ENCODE results near the gene CTCFL. TPM values are rescaled to one million over a fixed set of nuclear protein-coding genes. Genes with fewer than 3 reads are reported as not detected.

CTCFL gene
- total RNA-seq, 1 donor from 2014 or later: 0.21 TPM

DNA sequence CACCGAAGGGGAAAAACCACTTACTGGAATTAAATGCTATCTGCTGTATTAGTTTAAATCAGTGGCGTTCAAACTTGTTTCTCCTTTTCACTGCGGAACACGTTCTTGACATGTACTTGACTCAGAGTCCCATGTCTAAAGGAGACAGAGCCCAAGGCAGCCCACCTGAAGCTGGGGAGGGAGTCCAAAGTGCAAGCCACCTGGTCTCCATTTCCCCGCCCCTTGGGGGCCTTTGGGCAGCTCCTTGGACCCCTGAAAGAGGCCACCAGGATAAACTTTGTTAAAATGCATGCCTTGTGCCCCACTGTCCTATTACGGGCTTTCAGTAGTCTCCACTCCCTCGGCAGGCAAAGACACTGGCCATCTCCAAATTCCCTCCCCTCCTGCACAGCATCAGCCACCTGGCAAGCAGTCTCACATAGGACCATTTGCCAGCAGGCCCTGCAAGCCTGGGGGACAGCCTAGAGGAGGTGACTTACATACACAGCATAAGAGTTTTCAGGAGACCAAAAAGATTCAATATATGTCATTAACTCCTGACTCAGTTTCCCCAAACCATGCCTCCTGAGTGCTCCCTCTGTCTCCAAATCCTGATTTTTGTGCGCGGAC, 42.6 kb upstream of the CTCFL start:
- no peaks in the 10 kb centered on the region for H3K9me3 Mint-ChIP-seq (ENCODE audit: unreplicated experiment)
- H3K4me3 Mint-ChIP-seq (ENCODE audit: unreplicated experiment): no peak overlapping the region
- no peaks in the 10 kb centered on the region for H3K27me3 Mint-ChIP-seq (ENCODE audit: unreplicated experiment)
- DNase-seq (ENCODE audit: low spot score): no peak
- H3K36me3 Mint-ChIP-seq (ENCODE audit: low read depth, unreplicated experiment): no peaks in the 10 kb centered on the region
- no peak overlapping the region for H3K27ac Mint-ChIP-seq (ENCODE audit: unreplicated experiment)
- TF ChIP-seq, protein P1, sequence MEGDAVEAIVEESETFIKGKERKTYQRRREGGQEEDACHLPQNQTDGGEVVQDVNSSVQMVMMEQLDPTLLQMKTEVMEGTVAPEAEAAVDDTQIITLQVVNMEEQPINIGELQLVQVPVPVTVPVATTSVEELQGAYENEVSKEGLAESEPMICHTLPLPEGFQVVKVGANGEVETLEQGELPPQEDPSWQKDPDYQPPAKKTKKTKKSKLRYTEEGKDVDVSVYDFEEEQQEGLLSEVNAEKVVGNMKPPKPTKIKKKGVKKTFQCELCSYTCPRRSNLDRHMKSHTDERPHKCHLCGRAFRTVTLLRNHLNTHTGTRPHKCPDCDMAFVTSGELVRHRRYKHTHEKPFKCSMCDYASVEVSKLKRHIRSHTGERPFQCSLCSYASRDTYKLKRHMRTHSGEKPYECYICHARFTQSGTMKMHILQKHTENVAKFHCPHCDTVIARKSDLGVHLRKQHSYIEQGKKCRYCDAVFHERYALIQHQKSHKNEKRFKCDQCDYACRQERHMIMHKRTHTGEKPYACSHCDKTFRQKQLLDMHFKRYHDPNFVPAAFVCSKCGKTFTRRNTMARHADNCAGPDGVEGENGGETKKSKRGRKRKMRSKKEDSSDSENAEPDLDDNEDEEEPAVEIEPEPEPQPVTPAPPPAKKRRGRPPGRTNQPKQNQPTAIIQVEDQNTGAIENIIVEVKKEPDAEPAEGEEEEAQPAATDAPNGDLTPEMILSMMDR (IDR thresholded peaks at IDR 0.05; ENCODE audit: unreplicated experiment): no peak
- no peaks in the 10 kb centered on the region for H3K4me1 Mint-ChIP-seq (ENCODE audit: unreplicated experiment)

DNA sequence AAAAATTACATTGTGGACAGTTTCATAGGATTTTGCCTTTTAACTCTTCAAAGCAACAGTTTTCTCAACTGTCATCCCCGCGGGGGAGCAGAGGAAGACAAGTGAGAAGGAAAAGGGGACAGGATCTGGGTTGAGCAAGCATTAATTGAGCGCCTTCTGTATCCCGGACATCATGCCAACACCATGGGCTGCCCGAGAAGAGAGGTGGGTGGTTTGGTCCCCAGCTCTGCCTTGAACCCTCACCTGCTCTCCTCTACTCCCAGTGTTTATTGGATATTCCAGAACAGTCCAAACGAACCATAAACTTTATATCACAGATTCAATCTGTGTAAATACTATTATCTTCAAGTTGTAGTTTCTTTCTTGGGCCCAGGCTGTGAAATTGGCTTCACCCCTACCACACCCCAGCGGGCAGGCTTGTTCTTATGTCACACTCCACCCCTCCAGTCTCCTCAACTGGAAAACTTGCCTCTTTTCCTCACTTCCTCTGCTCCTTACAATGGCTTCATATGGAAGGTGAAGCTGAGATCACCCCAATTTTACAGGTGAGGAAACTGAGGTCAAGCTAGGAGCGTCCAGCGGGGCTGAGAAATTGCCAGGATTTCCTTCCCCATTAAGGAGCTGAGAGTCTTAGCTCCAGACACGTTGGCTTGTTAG, 42.0 kb upstream of the CTCFL start:
- H3K9me3 Mint-ChIP-seq (ENCODE audit: unreplicated experiment): no peaks in the 10 kb centered on the region
- no peaks in the 10 kb centered on the region for H3K27me3 Mint-ChIP-seq (ENCODE audit: unreplicated experiment)
- no peak overlapping the region for H3K27ac Mint-ChIP-seq (ENCODE audit: unreplicated experiment)
- no peaks in the 10 kb centered on the region for H3K36me3 Mint-ChIP-seq (ENCODE audit: low read depth, unreplicated experiment)
- no peak overlapping the region for H3K4me3 Mint-ChIP-seq (ENCODE audit: unreplicated experiment)
- no peaks in the 10 kb centered on the region for H3K4me1 Mint-ChIP-seq (ENCODE audit: unreplicated experiment)
- TF ChIP-seq, protein P1 (IDR thresholded peaks at IDR 0.05; ENCODE audit: unreplicated experiment): no peak
- DNase-seq (ENCODE audit: low spot score): no peak

DNA sequence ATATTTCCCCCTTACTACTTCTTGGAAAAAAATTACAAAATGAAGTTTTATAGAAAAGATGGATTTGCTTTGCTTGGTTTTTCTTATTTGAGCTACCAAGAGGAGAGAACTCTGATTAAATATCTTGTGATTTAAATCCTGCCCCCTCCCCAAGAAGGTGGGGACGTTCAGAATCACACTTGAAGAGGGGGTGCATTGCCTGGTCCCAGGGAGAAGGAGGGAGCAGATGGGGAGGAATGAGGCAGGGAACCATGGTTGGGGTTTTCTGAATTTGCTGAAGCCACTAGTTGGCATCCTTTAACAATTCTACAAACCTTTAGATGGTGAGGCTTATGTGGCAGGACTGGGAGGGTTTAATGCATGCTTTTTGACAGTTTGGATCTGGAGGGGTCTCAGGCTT, 41.5 kb upstream of the CTCFL start:
- Mint-ChIP-seq H3K27ac (ENCODE audit: unreplicated experiment) (no peak overlapping the region), H3K36me3 (ENCODE audit: low read depth, unreplicated experiment) (no peaks in the 10 kb centered on the region), H3K27me3 (ENCODE audit: unreplicated experiment) (no peaks in the 10 kb centered on the region), H3K4me1 (ENCODE audit: unreplicated experiment) (no peaks in the 10 kb centered on the region), H3K9me3 (ENCODE audit: unreplicated experiment) (no peaks in the 10 kb centered on the region), H3K4me3 (ENCODE audit: unreplicated experiment) (no peak overlapping the region)
- TF ChIP-seq, protein P1 (IDR thresholded peaks at IDR 0.05; ENCODE audit: unreplicated experiment): no peak
- no peak for DNase-seq (ENCODE audit: low spot score)

DNA sequence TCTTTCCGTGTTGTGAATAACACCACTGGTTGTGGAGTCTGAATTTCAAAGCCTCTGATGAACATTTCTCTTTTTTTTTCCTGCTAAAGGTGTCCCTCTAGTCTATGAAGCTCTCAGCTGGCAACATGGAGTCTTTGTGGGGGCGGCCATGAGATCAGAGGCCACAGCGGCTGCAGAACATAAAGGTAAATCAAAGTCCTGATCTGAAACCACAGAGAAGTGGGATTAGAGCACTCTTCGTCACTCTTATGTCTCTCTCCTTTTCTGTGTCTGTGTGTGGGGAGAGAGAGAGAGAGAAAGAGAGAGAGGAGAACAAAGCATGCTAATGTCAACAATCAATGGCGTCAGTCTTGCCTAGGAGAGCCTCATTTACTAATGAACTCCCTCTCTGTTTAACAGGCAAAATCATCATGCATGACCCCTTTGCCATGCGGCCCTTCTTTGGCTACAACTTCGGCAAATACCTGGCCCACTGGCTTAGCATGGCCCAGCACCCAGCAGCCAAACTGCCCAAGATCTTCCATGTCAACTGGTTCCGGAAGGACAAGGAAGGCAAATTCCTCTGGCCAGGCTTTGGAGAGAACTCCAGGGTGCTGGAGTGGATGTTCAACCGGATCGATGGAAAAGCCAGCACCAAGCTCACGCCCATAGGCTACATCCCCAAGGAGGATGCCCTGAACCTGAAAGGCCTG, 40.2 kb upstream of the CTCFL start:
- TF ChIP-seq, protein P1 (IDR thresholded peaks at IDR 0.05; ENCODE audit: unreplicated experiment): no peak
- no peaks in the 10 kb centered on the region for H3K9me3 Mint-ChIP-seq (ENCODE audit: unreplicated experiment)
- no peaks in the 10 kb centered on the region for H3K36me3 Mint-ChIP-seq (ENCODE audit: low read depth, unreplicated experiment)
- no peaks in the 10 kb centered on the region for H3K27me3 Mint-ChIP-seq (ENCODE audit: unreplicated experiment)
- H3K4me1 Mint-ChIP-seq (ENCODE audit: unreplicated experiment): no peaks in the 10 kb centered on the region
- no peak overlapping the region for H3K27ac Mint-ChIP-seq (ENCODE audit: unreplicated experiment)
- no peak for DNase-seq (ENCODE audit: low spot score)
- no peak overlapping the region for H3K4me3 Mint-ChIP-seq (ENCODE audit: unreplicated experiment)

Measured in endothelial cell (in vitro differentiated cells).